ENCODE data around the gene ST3GAL2. TPM values are rescaled to one million over a fixed set of nuclear protein-coding genes. Genes with fewer than 3 reads are reported as not detected.

ST3GAL2 gene
- total RNA-seq, 1 experiment from 2014 or later, result 49.4 TPM

GRCh38 chr16:70393662-70394061, 45.2 kb downstream of the ST3GAL2 start (continued):
- no peak for TF ChIP-seq CTCF (IDR thresholded peaks at IDR 0.05)
- TF ChIP-seq FOXP4 (CRISPR knock-in tag; IDR thresholded peaks at IDR 0.05), result no peak
- no peak for TF ChIP-seq ELF4 (CRISPR knock-in tag; IDR thresholded peaks at IDR 0.05; ENCODE audit: low read depth)
- no peak for TF ChIP-seq SOX15 (CRISPR knock-in tag; IDR thresholded peaks at IDR 0.05)
- TF ChIP-seq GABPB1 (CRISPR knock-in tag; IDR thresholded peaks at IDR 0.05), result no peak
- TF ChIP-seq ETV6 (CRISPR knock-in tag; IDR thresholded peaks at IDR 0.05), result no peak
- TF ChIP-seq ZNF671 (CRISPR knock-in tag; IDR thresholded peaks at IDR 0.05), result no peak
- TF ChIP-seq ZNF138 (CRISPR knock-in tag; conservative IDR thresholded peaks at IDR 0.05), result no peak
- TF ChIP-seq MYBL2 (CRISPR knock-in tag; IDR thresholded peaks at IDR 0.05), result no peak
- no peak for TF ChIP-seq PRDM15 (CRISPR knock-in tag; IDR thresholded peaks at IDR 0.05)

- H3K9me3 Mint-ChIP-seq, result no peaks in the 10 kb centered on the region
- ChIA-PET CTCF (interaction anchor here (1.2 to 2.1 kb wide), 3 partner anchors 11 to 80 kb away, joined by 3 to 9 read pairs (median 8); no protein-coding TSS in a partner anchor), POLR2A (interaction anchor here (0.5 to 1.3 kb wide), 2 partner anchors 46 to 186 kb away, joined by 3 read pairs; partner anchors contain the start of gene ST3GAL2)
- H3K27me3 Mint-ChIP-seq (ENCODE audit: low read depth), result no peaks in the 10 kb centered on the region
- H3K27ac Mint-ChIP-seq, result no peak overlapping the region
- DNase-seq (ENCODE audit: low spot score) (no peak), ATAC-seq (no peak)
- no peaks in the 10 kb centered on the region for H3K4me1 Mint-ChIP-seq
- TF ChIP-seq ATF1 (CRISPR knock-in tag; IDR thresholded peaks at IDR 0.05), result no peak
- peak; percentile 51; the same call in 1 of the 2 replicates for TF ChIP-seq ZNF121 (CRISPR knock-in tag; IDR thresholded peaks at IDR 0.05)
- peaks cover 20% of the 10 kb centered on the region for H3K36me3 Mint-ChIP-seq
- no peak overlapping the region for H3K4me3 Mint-ChIP-seq
Observed at GRCh38 chr16:70392606-70393005, 46.3 kb downstream of the ST3GAL2 start.

- Mint-ChIP-seq H3K27me3 (ENCODE audit: low read depth) (no peaks in the 10 kb centered on the region), H3K4me1 (no peaks in the 10 kb centered on the region), H3K9me3 (no peaks in the 10 kb centered on the region), H3K36me3 (peaks cover 21% of the 10 kb centered on the region), H3K4me3 (no peak overlapping the region), H3K27ac (no peak overlapping the region)
- ATAC-seq (no peak), DNase-seq (ENCODE audit: low spot score) (no peak)
- CTCF ChIA-PET, result interaction anchor here (1.2 to 2.1 kb wide), 3 partner anchors 11 to 81 kb away, joined by 3 to 8 read pairs (median 6); no protein-coding TSS in a partner anchor
- POLR2A ChIA-PET, result interaction anchor here (0.5 to 1.3 kb wide), 2 partner anchors 47 to 187 kb away, joined by 3 read pairs; partner anchors contain the start of gene ST3GAL2
- TF ChIP-seq ATF2 (CRISPR knock-in tag; IDR thresholded peaks at IDR 0.05; ENCODE audit: borderline replicate concordance, low read depth) (no peak), ZBTB21 (CRISPR knock-in tag; IDR thresholded peaks at IDR 0.05; ENCODE audit: borderline replicate concordance) (no peak), ETV6 (CRISPR knock-in tag; IDR thresholded peaks at IDR 0.05) (no peak), NR3C1 (CRISPR knock-in tag; conservative IDR thresholded peaks at IDR 0.05; ENCODE audit: low read depth) (no peak), GABPB1 (CRISPR knock-in tag; IDR thresholded peaks at IDR 0.05) (no peak), PREB (CRISPR knock-in tag; IDR thresholded peaks at IDR 0.05; ENCODE audit: borderline replicate concordance) (no peak), ZNF396 (CRISPR knock-in tag; IDR thresholded peaks at IDR 0.05; ENCODE audit: borderline replicate concordance) (no peak), CDX4 (CRISPR knock-in tag; IDR thresholded peaks at IDR 0.05; ENCODE audit: borderline replicate concordance) (no peak), TCF7 (CRISPR knock-in tag; IDR thresholded peaks at IDR 0.05; ENCODE audit: low read depth) (no peak), ZMAT4 (CRISPR knock-in tag; IDR thresholded peaks at IDR 0.05) (no peak), ZNF121 (CRISPR knock-in tag; IDR thresholded peaks at IDR 0.05) (no peak), SP1 (CRISPR knock-in tag; conservative IDR thresholded peaks at IDR 0.05) (no peak), ZNF671 (CRISPR knock-in tag; IDR thresholded peaks at IDR 0.05) (no peak)
Observed at GRCh38 chr16:70391881-70392481, 46.9 kb downstream of the ST3GAL2 start.

All from WTC11 (cell line).